IPS-18c (cell line): ENCODE data around the gene GNG7.
A peak's percentile ranks its signal among the peaks of the same experiment; 100 is the strongest.
"Not testable (repeated sequence)": the region's sequence is repeated elsewhere in the genome, so short reads cannot be mapped to it uniquely, and the experiment has no call there.

Experiments
- H3K4me3 ChIP-seq: 2 replicates; pipeline ENCODE4 v1.7.0; 2013; ENCODE audit warnings: low read depth, mild to moderate bottlenecking, low read length, moderate library complexity; ENCODE audit not compliant: insufficient read depth
- H3K9me3 ChIP-seq: one replicate; pipeline ENCODE4 v1.6.1; 2013; ENCODE audit warnings: mild to moderate bottlenecking, low read length, moderate library complexity; ENCODE audit not compliant: control insufficient read depth, insufficient read depth

GNG7 gene

DNA sequence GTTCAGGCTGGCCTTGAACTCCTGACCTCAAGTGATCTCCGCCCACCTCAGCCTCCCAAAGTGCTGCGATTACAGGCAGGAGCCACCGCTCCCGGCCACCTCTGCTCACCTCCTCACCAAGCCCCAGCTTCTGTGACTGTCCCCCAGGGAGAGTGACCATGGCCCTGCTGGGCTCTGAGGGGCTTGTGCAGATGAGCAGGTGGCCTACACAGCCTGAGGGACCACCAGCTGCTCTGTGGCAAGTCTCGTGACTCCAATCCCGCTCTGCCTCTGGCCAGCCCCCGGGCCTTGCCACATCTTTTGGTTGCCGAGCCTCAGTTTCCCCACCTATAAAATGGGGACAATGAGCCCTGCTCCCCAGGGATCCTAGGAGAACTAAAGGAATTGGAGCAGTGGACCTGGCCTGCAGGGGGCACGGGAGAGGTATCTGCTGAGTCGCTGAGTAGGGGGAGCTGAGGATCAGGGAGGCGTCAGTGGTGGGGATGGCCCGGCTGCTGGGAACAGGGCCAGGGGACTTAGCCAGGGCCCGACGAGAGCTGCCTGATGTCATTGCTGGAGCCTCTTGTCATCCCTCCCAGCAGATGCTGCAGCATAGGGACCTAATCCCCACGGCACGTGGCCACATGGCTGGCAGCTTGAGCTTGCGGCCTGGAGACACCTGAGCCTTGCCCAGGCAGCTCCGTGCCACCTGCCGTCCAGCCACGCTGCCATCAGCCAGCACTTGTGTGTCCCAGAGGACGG lies 151.9 kb downstream of the GNG7 start:
- no peaks in the 10 kb centered on the region for H3K9me3 ChIP-seq

DNA sequence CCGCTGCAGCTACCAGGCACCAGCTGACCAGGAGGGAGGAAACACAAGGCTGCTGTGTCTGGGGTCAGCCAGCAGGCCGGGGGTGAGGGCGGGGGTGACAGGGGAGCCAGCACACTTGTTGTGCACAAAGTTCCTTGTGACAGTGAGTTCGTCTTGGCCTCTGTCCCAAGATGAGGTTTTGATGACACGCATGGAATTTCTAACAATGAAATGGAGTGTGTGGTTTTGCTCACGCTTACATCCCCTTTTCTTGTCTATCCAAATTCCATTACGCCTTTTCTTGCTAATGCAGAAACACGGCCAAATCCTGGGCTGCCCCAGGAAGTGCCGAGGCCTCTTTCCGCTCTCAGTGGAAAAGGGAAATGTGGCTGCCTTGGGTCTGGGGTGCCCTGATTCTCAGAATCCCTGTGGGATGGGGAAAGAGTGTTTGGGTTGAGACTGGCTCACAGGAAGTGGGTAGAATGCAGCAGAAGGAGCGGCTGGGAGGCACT lies 152.7 kb downstream of the GNG7 start:
- no peaks in the 10 kb centered on the region for H3K9me3 ChIP-seq
- no peak overlapping the region for H3K4me3 ChIP-seq

More for the DNA sequence above, 151.9 kb downstream of the GNG7 start:
- H3K4me3 ChIP-seq: no peak overlapping the region

DNA sequence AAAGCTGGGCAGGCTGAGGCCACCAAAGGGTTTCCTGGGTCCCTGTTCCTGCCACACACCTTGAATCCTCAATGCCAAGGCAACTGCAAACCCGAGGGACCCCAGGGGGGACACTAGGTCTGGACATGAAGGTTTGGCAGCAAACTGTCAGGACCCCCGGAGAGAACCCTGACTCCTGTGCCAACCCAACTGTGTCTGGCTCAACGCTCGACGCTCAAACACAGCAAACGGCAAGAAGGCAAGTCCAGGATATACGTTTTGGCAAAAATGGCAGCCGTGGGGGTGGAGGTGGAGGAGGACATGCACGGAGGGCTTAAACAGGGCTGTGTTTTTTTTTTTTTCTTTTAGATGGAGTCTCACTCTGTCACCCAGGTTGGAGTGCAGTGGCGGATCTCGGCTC lies 153.5 kb downstream of the GNG7 start:
- Histone ChIP-seq H3K4me3 (no peak overlapping the region), H3K9me3 (no peaks in the 10 kb centered on the region)

DNA sequence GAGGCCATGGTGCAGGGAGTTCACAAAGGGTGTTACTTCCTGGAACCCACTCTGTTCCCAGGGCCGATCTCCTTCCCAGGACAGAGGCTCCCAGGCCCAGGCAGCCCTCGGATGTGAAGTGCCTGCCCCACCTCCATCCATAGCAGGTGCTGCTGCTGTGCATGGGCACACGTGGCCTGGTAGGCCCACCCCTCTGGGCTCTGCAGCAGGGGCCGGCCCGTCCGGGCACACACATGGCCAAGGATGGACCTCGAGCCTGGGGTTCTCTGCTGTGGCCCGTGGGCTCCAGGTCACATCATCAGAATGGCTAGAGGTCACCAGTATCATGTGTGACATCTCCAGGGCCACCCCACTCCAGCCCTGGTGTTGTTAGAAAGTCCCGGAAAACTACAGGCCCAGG lies 154.8 kb downstream of the GNG7 start:
- no peak overlapping the region for H3K4me3 ChIP-seq
- no peaks in the 10 kb centered on the region for H3K9me3 ChIP-seq

DNA sequence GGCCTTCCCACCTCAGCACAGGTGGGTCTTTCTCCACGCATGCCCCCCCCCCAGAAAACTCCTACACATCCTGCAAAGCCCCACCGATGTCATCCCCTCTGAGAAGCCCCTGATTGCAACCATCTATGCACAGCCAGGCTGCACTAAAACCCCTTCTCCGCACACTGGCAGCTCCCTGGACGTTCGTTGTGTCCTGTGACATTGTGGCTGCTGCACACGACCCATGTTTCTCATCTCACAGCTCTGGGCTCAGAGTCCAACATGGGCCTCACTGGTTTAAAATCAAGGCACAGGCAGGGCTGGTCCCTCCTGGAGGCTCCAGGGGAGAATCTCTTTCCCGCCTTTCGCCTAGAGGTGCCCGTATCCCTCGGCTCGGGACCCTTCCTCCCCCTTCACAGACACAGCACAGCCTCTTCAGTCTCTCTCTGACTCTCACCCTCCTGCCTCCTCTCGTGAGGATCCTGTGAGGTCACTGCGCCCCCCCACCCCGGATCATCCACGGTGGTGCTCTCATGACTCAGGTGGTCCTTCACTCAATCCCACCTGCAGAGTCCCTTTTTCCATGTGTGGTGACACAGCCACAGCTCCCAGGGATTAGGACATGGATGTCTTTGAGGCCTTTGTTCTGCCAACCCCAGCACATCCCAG lies 155.3 kb downstream of the GNG7 start:
- H3K9me3 ChIP-seq: no peaks in the 10 kb centered on the region
- no peak overlapping the region for H3K4me3 ChIP-seq

DNA sequence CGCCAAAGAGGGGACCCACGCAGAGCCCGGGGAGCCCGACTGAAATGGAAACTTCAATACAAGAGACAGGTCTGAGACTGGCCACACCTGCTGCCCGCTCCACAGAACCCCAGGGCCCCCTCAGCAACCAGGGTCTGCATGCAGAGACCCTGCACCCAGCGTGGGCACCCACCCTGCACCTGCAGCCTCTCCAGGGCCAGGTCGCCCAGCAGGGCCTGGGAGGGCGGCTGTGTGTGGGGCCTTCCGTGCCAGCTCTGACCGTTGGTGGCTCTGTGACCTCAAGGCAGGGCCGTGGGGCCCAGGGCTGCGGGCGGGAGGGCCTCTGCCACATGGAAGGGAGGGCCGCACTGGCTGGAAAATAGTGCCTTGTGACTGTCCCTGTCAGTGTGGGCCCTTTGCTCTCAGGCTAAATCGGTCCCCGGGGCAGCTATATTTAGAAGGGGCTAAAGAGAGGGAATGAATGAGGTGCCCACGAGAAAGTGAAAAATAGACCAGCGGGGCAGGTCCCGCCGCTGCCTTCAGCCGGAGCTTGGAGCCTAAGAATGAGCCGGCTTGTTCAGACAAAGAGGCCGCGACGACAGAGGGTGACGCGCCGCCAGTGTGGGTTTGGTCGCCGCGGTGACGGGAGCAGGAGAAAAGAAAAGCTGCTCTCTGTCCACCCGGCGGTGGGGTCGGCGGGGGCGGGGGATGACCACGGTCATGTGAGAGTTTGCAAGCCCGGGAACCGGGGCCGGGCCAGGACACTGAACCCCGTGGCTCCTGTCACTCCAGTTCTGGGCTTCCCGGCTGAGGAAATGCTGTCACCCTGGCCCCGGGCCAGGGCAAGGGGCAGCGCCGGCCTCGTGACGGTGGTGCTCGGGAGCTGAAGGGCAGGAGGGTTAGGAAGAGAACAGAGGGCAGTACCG lies 156.1 kb downstream of the GNG7 start:
- Histone ChIP-seq H3K4me3 (no peak overlapping the region), H3K9me3 (no peaks in the 10 kb centered on the region)

DNA sequence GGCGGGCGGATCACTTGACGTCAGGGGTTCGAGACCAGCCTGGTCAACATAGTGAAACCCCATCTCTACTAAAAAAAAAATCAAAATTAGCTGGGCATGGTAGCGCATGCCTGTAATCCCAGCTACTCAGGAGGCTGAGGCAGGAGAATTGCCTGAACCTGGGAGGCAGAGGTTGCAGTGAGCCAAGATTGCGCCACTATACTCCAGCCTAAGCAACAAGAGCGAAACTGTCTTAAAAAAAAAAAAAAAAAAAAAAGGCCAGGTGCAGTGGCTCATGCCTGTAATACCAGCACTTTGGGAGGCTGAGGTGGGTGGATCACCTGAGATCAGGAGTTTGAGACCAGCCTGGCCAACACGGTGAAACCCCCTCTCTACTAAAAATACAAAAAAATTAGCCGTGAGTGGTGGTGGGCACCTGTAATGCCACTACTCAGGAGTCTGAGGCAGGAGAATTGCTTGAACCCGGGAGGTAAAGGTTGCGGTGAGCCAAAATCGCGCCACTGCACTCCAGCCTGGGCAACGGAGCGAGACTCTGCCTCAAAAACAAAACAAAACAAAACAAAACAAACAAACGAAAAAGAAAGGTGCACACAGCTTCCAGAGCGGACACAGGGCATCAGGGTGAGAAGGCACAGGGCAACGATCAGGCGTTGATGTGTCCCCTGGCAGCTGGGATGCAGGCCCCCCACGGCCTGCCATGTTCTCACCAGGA lies 156.9 kb downstream of the GNG7 start:
- H3K9me3 ChIP-seq, H3K4me3 ChIP-seq: not testable (repeated sequence)

DNA sequence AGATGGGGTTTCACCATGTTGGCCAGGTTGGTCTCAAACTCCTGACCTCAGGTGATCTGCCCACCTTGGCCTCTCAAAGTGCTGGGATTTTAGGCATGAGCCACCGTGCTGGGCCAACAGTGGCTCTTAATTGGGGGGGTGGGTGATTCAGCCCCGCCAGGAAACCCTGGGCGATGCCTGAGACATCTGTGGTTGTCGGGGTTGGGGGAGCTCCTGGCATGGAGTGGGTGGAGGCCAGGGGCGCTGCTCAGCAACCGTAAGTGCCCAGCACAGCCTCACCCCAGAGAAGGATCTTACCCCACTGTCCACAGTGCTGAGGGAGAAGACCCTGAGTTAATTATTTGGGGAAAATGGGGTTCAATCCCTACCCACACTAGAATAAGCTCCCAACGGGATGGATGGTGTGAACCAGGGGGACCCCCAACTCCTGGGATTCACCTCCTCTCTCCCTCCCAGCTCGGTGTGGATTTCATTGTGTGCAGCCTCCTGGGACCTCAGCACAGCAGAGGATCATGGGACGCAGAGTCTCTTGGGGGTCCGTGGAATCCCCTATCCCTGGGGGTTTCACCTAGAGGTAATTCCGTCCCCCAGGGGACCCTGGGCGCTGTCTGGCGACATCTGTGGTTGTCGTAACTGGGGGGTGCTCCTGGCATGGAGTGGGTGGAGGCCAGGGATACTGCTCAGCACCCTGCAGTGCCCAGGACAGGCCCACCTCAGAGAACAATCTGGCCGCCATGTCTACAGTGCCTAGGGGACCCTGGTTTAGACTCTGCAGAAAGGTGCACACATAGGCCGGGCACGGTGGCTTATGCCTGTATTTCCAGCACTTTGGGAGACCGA lies 157.7 kb downstream of the GNG7 start:
- Histone ChIP-seq H3K9me3 (no peaks in the 10 kb centered on the region), H3K4me3 (no peak overlapping the region)

DNA sequence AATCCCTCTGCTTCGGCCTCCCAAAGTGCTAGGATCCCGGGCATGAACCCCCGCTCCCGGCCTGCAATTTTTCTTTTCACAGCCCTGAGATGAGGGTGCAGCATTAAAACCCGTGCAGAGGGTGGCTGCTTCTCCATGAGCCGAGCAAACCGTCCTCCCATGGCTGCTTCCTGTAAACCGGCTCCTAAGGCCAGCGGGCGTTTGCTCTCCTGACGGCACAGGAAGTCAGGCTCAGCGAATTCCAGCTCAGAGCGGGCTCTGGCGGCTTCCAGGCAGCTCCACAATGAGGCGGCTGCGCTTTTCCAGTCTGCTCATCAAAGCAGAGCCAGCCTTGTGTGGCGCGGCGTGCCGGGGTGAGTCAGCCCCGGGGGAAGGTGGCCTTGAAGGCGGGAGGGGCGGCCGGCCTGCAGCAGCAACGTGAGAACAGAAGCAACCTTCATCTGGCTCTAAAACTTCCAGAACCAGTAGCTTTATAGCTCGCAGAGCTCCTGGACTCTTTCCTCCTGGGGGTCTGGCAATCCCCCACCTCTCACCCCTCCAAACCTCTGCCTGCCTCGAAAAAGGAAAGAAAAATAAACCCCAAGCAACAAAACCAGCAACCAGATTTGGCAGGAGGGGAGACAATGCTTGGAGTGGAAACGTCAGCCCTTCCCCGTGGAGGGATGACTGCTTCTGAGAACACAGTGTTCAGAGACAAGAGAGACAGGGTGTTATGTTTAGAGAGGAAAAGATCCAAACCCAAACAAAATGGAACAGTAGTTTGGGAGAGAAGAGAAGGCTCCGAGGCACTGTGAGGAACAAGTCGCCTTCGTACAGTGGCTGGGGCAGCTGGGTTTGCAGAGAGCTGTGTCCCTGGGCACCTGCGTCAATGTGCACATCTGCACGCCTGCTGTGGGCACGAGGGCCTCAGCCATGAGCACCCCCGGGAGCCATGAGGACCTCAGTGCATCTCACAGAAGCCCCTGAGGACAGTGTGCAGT lies 158.7 kb downstream of the GNG7 start:
- Histone ChIP-seq H3K9me3 (no peaks in the 10 kb centered on the region), H3K4me3 (no peak overlapping the region)

DNA sequence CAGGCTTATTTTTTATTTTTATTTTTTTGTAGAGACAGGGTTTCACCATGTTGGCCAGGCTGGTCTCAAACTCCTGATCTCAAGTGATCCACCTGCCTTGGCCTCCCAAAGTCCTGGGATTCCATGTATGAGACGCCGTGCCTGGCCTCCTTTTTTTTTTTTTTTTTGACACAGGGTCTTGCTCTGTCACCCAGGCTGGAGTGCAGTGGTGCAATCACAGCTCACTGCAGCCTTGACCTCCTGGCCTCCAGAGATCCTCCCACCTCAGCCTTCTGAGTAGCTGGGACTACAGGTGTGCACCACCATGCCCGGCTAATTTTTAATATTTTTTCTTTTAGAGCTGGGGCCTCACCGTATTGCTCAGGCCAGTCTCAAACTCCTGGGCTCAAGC lies 159.4 kb downstream of the GNG7 start:
- H3K4me3 ChIP-seq, H3K9me3 ChIP-seq: not testable (repeated sequence)

DNA sequence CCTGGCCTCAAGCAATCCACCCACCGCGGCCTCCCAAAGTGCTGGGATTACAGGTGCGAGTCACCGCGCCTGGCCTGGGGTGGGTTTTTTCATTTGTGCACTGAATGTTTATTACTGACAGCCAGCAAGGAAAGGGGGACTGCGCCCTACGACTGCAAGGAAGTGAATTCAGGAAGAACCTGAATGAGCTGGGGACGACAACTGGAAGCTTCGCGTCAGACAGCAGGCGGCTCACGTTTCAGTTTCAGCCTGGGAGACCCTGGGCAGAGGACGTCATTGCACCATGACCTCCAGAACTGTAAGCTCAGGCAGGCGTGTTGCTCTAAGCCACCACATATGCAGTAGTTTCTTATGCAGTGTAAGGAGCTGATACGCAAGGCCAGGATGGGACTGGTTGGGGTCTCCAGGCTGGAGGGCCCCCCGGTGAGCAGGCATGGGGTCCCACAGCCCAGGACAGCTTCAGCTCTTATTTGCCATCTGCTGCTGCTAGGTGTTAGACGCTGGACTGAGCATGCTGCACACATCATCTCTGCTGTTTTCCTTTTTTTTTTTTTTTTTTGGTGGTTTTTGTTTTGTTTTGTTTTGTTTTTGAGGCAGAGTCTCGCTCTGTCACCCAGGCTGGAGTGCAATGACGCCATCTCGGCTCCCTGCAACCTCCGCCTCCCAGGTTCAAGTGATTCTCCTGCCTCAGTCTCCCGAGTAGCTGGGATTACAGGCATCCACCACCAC lies 160.0 kb downstream of the GNG7 start:
- Histone ChIP-seq H3K4me3 (no peak overlapping the region), H3K9me3 (no peaks in the 10 kb centered on the region)

DNA sequence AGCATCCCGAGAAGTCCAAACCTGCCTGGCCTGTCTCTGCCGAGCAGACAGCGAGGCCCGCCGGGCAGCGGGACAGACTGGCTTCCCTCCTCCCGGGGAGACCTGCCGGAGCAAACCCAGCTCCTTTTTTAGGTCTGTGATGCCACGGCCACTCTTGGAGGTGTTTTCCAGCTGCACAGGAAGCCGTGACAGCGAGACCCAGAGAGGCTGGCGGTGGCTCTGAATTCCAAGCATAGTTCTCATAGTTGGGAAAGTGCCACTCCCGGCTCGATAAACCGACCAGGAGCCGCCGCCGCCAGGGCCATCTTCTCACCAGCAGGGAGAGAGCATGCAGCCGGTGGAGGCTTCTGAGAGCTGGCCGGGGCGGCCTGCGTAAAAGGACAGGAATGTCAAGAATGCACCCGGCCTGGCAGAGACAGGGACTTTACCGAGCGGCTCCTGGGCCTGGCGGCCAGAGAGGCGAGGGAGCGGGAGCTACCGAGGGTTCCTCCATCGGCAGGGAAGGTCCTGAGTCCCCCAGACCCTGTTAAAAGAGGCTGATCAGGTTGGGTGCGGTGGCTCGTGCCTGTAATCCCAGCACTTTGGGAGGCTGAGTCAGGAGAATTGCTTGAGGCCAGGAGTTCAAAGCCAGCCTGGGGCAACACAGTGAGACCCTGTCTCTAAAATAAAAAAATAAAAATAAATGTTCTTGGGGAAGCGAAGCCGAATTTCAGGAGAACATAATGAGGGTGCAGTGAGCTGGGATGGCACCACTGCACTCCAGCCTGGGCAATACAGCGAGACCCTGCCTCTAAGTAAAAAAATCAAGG lies 161.6 kb downstream of the GNG7 start:
- Histone ChIP-seq H3K9me3 (no peaks in the 10 kb centered on the region), H3K4me3 (peak overlapping the region; percentile 31; the same call in 1 of the 2 replicates)

DNA sequence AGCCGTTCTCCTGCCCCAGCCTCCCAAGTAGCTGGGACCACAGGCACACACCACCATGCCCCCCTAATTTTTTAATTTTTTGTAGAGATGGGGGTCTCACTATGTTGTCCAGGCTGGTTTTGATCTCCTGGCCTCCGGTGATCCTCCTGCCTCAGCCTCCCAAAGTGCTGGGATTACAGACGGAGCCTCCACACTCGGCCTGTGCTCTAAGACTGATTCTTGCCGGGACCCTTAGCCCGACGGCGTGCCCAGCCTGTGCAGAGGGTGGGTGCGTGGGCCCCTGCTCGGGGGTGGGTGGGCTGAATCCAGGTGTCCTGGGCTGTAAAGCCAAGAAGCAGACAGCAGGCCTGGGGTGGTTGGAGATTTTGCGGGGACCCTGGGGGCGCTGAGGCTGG lies 162.2 kb downstream of the GNG7 start:
- H3K9me3 ChIP-seq: no peaks in the 10 kb centered on the region
- H3K4me3 ChIP-seq: peak overlapping the region; percentile 31; the same call in 1 of the 2 replicates

DNA sequence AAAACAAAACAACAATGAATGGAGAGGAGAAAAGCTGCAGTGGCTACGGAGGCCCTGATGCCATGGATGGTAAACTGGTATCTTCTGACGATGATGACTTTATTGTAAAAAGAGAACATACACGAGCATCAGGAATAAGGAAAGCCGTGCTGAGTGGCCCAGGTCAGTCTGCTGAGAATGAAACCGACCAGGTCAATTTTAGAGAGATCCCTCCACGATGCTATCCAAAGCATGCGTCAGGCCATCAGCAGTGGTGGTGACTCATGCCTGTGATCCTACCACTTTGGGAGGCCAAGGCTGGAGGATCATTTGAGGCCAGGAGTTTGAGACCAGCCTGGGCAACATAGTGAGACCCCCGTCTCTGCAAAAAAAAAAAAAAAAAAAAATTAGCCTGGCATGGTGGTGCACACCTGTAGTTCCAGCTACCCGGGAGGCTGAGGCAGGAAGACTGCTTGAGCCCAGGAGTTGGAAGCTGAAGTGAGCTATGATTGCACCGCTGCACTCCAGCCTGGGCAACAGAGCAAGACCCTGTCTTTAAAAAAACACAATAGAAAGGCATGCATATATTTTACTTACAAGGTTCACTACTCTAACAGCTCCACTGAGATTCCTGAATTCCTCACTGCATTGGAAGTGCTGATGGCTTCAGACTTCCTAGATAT lies 164.3 kb downstream of the GNG7 start:
- Histone ChIP-seq H3K4me3 (no peak overlapping the region), H3K9me3 (no peaks in the 10 kb centered on the region)
